Dermis lymphatic vessel endothelial cell (primary cell): ENCODE results near the gene ITGB8. TPM values are rescaled to one million over a fixed set of nuclear protein-coding genes. Genes with fewer than 3 reads are reported as not detected.

Experiments
- total RNA-seq: library from RNA; depleted of rRNA; stranded (reverse); fragments of >200 nt; gene quantifications from 2 replicates; pipeline ENCODE4 v1.2.1, GENCODE V29; 2014

ITGB8 gene
- total RNA-seq, result 1.6 and 5.5 TPM in 2 replicates

DNA sequence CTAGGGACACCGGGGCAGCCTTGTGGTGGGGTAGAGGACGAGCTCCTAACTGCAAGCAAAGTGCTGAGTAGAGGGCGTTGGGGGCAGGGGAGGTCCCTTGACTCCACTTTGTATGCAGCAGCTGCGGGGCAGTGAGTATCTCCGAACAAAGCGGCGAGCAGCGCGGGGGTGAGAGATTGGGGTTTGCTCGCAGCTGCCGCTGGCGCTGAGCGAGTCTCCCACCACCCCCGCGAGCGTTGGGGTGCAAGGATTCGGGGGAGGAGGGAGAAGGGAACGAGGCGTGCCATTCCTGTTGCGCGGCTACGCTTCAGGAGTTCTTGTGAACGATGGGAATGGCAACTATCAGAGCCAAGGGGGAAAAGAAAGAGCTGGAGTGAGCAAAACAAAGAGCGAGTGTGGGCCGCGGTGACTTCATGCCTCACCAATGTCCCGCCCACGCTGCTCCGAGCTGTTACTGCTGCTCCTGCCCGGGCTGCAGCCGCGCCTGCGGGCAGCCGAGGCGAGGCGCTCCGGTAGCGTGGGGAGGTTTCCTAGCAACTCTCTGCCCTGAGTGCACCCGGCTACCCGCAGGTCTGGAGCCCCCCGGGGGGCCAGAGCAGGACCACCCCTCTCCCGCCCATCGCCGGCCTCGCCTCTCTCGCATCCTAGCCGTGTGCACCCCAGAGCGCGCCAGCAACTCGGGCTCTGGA is at the start of gene ITGB8:
Gene ITGB8, plus strand, starts transcription at position 662 of the 689 bp plus-strand sequence. CDS start 907 bp downstream, outside the sequence.

Other genes starting within 250 kb of the ITGB8 start
- gene MACC1, start 113.5 kb upstream of the ITGB8 start, total RNA-seq, result under 0.01 TPM in 2 replicates